ENCODE results near the gene KCNK3. TPM values are rescaled to one million over a fixed set of nuclear protein-coding genes. Genes with fewer than 3 reads are reported as not detected.

The KCNK3 gene
- total RNA-seq, 3 donors from 2014 or later (not counting 1 experiment from before 2014, with no cell fraction given) = not detected

DNA sequence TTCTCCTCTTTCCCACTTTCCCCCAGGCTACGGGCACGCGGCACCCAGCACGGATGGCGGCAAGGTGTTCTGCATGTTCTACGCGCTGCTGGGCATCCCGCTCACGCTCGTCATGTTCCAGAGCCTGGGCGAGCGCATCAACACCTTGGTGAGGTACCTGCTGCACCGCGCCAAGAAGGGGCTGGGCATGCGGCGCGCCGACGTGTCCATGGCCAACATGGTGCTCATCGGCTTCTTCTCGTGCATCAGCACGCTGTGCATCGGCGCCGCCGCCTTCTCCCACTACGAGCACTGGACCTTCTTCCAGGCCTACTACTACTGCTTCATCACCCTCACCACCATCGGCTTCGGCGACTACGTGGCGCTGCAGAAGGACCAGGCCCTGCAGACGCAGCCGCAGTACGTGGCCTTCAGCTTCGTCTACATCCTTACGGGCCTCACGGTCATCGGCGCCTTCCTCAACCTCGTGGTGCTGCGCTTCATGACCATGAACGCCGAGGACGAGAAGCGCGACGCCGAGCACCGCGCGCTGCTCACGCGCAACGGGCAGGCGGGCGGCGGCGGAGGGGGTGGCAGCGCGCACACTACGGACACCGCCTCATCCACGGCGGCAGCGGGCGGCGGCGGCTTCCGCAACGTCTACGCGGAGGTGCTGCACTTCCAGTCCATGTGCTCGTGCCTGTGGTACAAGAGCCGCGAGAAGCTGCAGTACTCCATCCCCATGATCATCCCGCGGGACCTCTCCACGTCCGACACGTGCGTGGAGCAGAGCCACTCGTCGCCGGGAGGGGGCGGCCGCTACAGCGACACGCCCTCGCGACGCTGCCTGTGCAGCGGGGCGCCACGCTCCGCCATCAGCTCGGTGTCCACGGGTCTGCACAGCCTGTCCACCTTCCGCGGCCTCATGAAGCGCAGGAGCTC is 35.4 kb downstream of the KCNK3 start:
- Mint-ChIP-seq H3K36me3 (no peaks in the 10 kb centered on the region), H3K9me3 (no peaks in the 10 kb centered on the region), H3K4me3 (no peak overlapping the region), H3K27me3 (ENCODE audit: low read depth in 2 of 2) (peaks cover 11 to 15% of the 10 kb centered on the region in 2 donors), H3K4me1 (peaks cover 0 to 7% of the 10 kb centered on the region in 2 donors), H3K27ac (no peak overlapping the region)
- TF ChIP-seq, protein P1, sequence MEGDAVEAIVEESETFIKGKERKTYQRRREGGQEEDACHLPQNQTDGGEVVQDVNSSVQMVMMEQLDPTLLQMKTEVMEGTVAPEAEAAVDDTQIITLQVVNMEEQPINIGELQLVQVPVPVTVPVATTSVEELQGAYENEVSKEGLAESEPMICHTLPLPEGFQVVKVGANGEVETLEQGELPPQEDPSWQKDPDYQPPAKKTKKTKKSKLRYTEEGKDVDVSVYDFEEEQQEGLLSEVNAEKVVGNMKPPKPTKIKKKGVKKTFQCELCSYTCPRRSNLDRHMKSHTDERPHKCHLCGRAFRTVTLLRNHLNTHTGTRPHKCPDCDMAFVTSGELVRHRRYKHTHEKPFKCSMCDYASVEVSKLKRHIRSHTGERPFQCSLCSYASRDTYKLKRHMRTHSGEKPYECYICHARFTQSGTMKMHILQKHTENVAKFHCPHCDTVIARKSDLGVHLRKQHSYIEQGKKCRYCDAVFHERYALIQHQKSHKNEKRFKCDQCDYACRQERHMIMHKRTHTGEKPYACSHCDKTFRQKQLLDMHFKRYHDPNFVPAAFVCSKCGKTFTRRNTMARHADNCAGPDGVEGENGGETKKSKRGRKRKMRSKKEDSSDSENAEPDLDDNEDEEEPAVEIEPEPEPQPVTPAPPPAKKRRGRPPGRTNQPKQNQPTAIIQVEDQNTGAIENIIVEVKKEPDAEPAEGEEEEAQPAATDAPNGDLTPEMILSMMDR (IDR thresholded peaks at IDR 0.05) = peak; percentile 17
- H3K27ac ChIP-seq (ENCODE audit: low read length) = no peak overlapping the region
- DNase-seq (peak in 1 of 2 donors; percentile 53), ATAC-seq (peak in 2 of 3 donors; percentile 46 to 92)
- no peaks in the 10 kb centered on the region for H3K9me3 ChIP-seq (ENCODE audit: control insufficient read depth, insufficient read depth, low read length)
- H3K4me1 ChIP-seq (ENCODE audit: control insufficient read depth, insufficient read depth, low read length) = peaks cover 4% of the 10 kb centered on the region
- H3K36me3 ChIP-seq (ENCODE audit: control insufficient read depth, insufficient read depth, low read length) = no peaks in the 10 kb centered on the region
- peaks cover 3% of the 10 kb centered on the region for H3K27me3 ChIP-seq (ENCODE audit: control insufficient read depth, insufficient read depth, low read length)
- intact Hi-C loops (cut with micrococcal nuclease) = no loop called here
- H3K4me3 ChIP-seq (ENCODE audit: low read length) = no peak overlapping the region
- 61% methylated on average over 101 of the region's 101 CpGs for WGBS (ENCODE audit: insufficient coverage)

DNA sequence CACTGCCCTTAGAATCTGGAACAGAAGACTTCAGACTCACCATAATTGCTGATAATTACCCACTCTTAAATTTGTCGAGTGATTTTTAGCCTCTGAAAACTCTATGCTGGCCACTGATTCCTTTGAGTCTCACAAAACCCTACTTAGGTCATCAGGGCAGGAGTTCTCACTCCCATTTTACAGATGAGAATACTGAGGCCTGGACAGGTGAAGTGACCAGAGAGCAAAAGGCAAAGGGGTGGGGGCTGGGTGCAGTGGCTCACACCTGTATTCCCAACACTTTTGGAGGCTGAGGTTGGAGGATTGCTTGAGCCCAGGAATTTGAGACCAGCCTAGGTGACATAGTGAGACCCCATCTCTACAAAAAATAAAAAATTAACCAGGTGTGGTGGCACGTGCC is 36.8 kb downstream of the KCNK3 start:
- H3K27me3 Mint-ChIP-seq (ENCODE audit: low read depth in 2 of 2) = peaks cover 15 to 22% of the 10 kb centered on the region in 2 donors
- H3K4me3 Mint-ChIP-seq = peak overlapping the region; percentile 15
- intact Hi-C loops (cut with micrococcal nuclease) = no loop called here
- no peak overlapping the region for H3K27ac Mint-ChIP-seq
- 100% methylated on average over 2 of the region's 2 CpGs for WGBS (ENCODE audit: insufficient coverage)
- TF ChIP-seq, protein P1 (IDR thresholded peaks at IDR 0.05) = no peak
- H3K36me3 Mint-ChIP-seq = no peaks in the 10 kb centered on the region
- ATAC-seq (no peak), DNase-seq (no peak)
- Histone ChIP-seq H3K27me3 (ENCODE audit: control insufficient read depth, insufficient read depth, low read length) (peaks cover 3% of the 10 kb centered on the region), H3K9me3 (ENCODE audit: control insufficient read depth, insufficient read depth, low read length) (no peaks in the 10 kb centered on the region), H3K4me1 (ENCODE audit: control insufficient read depth, insufficient read depth, low read length) (peaks cover 4% of the 10 kb centered on the region), H3K36me3 (ENCODE audit: control insufficient read depth, insufficient read depth, low read length) (no peaks in the 10 kb centered on the region), H3K4me3 (ENCODE audit: low read length) (no peak overlapping the region), H3K27ac (ENCODE audit: low read length) (no peak overlapping the region)
- peaks cover 0 to 7% of the 10 kb centered on the region in 2 donors for H3K4me1 Mint-ChIP-seq
- no peaks in the 10 kb centered on the region for H3K9me3 Mint-ChIP-seq

DNA sequence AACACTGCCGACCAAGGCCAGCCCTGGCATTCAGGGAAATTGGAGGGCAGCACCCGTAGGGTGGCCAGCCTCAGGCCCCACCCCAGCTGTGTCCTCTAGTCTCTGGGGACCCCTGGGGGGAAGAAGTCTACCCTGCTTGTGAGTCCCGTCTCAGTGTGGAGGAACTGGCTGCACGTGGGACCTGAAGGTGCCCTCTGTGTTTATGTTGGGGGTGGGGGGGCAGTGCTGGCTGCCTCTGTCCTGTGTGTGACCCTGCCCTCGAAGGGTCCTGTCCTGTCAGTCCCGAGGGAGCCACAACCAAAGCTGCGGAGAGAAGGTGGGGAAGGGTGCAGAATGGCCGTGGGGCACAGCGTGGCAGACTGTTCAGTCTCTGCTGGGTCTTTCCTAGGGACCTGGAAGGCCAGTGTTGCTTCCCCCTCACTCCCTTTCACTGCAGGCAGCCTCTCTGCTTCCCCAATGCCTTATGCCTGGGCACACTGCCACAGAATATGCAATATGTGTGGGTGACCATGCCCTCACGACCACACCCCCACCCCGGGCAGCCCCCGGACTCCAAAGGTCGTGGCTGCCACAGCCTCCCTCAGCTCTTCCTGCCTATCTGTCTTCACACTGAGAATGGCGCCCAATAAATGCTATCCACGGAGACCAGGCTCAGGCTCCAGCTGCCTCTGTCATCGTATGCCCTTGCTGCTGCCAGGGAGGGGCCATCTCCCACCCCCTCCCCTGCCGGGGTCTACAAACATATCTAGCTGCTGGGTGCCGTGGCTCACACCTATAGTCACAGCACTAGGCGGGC is 38.2 kb downstream of the KCNK3 start:
- no peaks in the 10 kb centered on the region for H3K9me3 Mint-ChIP-seq
- no peak overlapping the region for H3K27ac ChIP-seq (ENCODE audit: low read length)
- H3K36me3 Mint-ChIP-seq = no peaks in the 10 kb centered on the region
- TF ChIP-seq, protein P1 (IDR thresholded peaks at IDR 0.05) = no peak
- no peaks in the 10 kb centered on the region for H3K36me3 ChIP-seq (ENCODE audit: control insufficient read depth, insufficient read depth, low read length)
- WGBS (ENCODE audit: insufficient coverage) = 68% methylated on average over 19 of the region's 19 CpGs
- H3K27me3 ChIP-seq (ENCODE audit: control insufficient read depth, insufficient read depth, low read length) = peaks cover 3% of the 10 kb centered on the region
- DNase-seq = no peak
- H3K27ac Mint-ChIP-seq = no peak overlapping the region
- H3K4me1 ChIP-seq (ENCODE audit: control insufficient read depth, insufficient read depth, low read length) = peaks cover 5% of the 10 kb centered on the region
- peaks cover 9 to 16% of the 10 kb centered on the region in 2 donors for H3K4me1 Mint-ChIP-seq
- no peak for ATAC-seq
- H3K4me3 ChIP-seq (ENCODE audit: low read length) = no peak overlapping the region
- H3K4me3 Mint-ChIP-seq = no peak overlapping the region
- intact Hi-C loops (cut with micrococcal nuclease) = no loop called here
- no peaks in the 10 kb centered on the region for H3K9me3 ChIP-seq (ENCODE audit: control insufficient read depth, insufficient read depth, low read length)
- H3K27me3 Mint-ChIP-seq (ENCODE audit: low read depth in 2 of 2) = peaks cover 12 to 22% of the 10 kb centered on the region in 2 donors
